Bronchial epithelial cell (primary cell): ENCODE results near the gene CD79A. TPM values are rescaled to one million over a fixed set of nuclear protein-coding genes. Genes with fewer than 3 reads are reported as not detected.

Experiments
- DNase-seq: peaks from one replicate; pipeline ENCODE4 v3.0.0-alpha.2; 2010; ENCODE audit warnings: low read depth
- FAIRE-seq: peaks from 2 replicates; lab custom pipeline; 2011; peaks lifted over from hg19 to GRCh38; lab: Jason Lieb, UNC
- H3K27me3 ChIP-seq: 2 replicates; pipeline ENCODE4 v1.5.1; 2011; ENCODE audit warnings: low read length; ENCODE audit not compliant: control insufficient read depth, insufficient read depth
- H3K36me3 ChIP-seq: 2 replicates; pipeline ENCODE4 v1.5.1; 2011; ENCODE audit warnings: low read length; ENCODE audit not compliant: control insufficient read depth, insufficient read depth
- H3K4me3 ChIP-seq: 2 replicates; pipeline ENCODE4 v1.5.1; 2011; ENCODE audit warnings: mild to moderate bottlenecking, low read depth, low read length, control low read depth
- total RNA-seq: library from RNA; depleted of rRNA; stranded (reverse); fragments of >200 nt; gene quantifications from 2 replicates; pipeline ENCODE4 v1.2.1, GENCODE V29; 2014
- TF ChIP-seq, protein P1 (sequence below): IDR thresholded peaks from 2 replicates; pipeline ENCODE4 v1.5.1; 2011; ENCODE audit warnings: mild to moderate bottlenecking, moderate library complexity, low read length, control low read depth, inconsistent platforms; ENCODE audit not compliant: insufficient read depth, severe bottlenecking

CD79A gene
- total RNA-seq, 1 donor from 2014 or later = not detected

DNA sequence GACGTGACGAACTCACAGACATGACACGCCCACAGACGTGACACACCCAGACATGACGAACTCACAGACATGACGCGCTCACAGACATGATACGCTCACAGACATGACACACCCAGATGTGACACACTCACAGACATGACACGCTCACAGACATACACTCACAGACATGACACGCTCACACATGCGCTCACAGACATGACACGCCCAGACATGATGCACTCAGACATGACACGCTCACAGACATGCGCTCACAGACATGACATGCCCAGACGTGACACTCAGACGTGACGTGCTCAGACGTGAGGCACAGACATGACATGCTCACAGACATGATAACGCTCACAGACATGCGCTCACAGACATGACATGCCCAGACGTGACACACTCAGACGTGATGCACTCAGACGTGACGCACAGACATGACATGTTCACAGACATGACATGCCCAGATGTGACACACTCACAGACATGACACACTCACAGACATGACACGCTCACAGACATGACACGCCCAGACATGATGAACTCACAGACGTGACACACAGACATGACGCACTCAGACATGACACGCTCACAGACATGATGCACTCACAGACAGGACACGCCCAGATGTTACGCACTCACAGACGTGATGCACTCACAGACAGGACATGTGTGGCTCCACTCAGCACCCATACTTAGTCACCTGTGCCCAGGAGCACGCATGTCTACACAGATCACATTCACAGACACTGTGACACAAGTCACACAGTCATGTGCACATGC lies 43.1 kb downstream of the CD79A start:
- Histone ChIP-seq H3K4me3 (no peak overlapping the region), H3K27me3 (peaks cover 47% of the 10 kb centered on the region), H3K36me3 (no peaks in the 10 kb centered on the region)
- TF ChIP-seq, protein P1, sequence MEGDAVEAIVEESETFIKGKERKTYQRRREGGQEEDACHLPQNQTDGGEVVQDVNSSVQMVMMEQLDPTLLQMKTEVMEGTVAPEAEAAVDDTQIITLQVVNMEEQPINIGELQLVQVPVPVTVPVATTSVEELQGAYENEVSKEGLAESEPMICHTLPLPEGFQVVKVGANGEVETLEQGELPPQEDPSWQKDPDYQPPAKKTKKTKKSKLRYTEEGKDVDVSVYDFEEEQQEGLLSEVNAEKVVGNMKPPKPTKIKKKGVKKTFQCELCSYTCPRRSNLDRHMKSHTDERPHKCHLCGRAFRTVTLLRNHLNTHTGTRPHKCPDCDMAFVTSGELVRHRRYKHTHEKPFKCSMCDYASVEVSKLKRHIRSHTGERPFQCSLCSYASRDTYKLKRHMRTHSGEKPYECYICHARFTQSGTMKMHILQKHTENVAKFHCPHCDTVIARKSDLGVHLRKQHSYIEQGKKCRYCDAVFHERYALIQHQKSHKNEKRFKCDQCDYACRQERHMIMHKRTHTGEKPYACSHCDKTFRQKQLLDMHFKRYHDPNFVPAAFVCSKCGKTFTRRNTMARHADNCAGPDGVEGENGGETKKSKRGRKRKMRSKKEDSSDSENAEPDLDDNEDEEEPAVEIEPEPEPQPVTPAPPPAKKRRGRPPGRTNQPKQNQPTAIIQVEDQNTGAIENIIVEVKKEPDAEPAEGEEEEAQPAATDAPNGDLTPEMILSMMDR = no peak
- peak; percentile 36 for DNase-seq
- FAIRE-seq = peak; percentile 99

DNA sequence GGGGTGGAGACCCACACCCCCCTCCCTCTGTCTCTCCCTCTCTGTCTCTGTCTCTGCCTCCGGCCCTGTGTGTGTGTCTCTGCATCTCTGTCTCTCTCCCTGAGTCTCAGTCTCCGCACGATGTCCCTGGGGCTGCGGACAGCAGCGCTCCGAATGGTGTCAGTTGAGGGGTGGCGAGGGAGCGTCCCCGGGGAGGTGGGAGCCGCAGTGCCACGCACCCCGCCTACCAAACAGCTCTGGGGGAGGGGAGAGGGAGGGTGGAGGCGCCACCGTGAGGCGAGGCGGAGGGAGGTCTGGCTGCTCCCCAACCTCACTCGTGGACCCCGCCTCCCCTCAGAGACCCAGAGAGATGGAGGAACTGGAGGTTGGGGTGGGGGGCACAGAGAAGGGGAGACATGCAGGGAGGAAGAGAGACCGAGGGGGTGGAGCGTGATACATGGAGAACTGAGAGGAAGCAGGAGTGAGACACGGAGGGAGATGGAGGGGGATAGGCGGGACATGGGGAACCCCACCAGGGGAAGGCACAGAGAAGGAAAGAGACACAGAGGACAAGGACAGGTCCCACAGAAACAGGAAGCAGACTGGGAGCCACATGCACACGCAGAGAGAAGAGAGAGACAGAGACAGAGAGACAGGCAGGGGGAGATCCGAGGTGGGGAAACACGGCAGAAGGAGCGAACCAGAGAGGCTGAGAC lies 44.0 kb downstream of the CD79A start:
- H3K4me3 ChIP-seq = no peak overlapping the region
- FAIRE-seq = no peak
- H3K36me3 ChIP-seq = no peaks in the 10 kb centered on the region
- H3K27me3 ChIP-seq = peaks cover 52% of the 10 kb centered on the region
- no peak for DNase-seq
- TF ChIP-seq, protein P1 = no peak

DNA sequence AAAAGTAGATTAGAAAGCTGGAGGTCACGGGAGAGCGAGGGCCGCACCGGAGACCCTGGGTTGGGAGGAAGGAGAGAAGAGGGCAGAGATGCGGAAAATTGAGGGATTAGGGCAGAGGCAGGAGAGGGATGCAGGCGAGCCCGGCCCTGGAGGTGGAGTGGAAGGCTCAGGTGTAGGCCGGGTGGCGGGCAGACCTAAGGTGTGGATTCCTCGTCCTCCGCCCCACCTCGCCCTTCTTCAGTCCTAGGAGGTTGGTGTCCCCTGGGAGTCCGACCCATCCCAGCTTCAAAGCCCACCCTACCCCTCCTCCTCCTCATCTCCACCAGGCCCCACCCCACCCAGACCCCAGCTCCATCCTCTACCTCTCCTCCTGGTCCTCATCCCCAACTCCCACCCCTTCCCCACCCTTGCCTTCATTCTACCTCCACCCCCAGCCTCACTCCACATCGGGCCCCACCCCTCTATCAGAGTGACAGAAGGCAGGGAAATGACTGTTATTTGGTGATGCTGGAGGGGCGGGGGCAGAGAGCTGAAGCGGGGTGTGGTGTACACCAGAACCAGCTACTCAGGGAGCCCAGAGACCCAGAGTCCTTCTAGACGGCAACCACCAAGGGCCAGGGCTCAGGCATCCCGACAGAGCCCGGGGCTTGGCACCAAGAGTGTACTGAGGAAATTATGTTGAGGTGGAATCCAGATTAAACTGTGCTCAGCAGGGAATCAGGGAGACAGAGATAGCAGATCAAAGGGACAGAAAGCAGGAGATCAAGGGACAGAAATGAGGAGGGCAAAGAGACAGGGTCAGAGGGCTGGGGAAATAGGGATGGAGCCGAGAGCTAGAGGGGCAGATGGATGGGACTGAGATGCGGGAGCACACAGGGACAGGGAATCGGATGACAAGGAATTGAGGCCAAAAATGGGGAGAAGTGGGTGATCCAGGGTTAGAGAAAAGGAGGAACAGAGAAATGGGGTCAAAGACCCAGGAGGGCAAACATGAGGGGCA lies 44.8 kb downstream of the CD79A start:
- TF ChIP-seq, protein P1 = no peak
- no peak for DNase-seq
- no peak for FAIRE-seq
- peaks cover 51% of the 10 kb centered on the region for H3K27me3 ChIP-seq
- no peak overlapping the region for H3K4me3 ChIP-seq
- no peaks in the 10 kb centered on the region for H3K36me3 ChIP-seq

DNA sequence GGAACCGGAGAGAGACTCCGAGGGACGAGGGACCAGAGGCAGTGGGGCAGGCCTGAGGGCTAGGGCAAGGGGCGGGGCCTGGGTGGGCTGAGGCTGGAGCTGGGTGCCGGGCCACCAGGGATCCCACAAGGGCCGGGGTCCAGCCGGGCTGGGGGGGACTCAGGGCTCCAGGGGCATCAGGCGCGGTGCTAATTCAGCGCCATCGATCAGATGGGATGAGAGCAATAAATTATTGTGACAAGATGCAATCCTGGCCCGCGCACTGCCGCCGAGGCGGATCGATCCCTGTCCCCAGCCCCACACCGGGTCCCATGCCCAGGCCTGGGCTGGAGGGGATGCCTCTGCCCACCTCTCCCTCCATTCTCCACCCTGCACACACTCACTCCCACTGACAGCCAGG lies 45.5 kb downstream of the CD79A start:
- no peak for FAIRE-seq
- TF ChIP-seq, protein P1 = no peak
- no peak overlapping the region for H3K4me3 ChIP-seq

DNA sequence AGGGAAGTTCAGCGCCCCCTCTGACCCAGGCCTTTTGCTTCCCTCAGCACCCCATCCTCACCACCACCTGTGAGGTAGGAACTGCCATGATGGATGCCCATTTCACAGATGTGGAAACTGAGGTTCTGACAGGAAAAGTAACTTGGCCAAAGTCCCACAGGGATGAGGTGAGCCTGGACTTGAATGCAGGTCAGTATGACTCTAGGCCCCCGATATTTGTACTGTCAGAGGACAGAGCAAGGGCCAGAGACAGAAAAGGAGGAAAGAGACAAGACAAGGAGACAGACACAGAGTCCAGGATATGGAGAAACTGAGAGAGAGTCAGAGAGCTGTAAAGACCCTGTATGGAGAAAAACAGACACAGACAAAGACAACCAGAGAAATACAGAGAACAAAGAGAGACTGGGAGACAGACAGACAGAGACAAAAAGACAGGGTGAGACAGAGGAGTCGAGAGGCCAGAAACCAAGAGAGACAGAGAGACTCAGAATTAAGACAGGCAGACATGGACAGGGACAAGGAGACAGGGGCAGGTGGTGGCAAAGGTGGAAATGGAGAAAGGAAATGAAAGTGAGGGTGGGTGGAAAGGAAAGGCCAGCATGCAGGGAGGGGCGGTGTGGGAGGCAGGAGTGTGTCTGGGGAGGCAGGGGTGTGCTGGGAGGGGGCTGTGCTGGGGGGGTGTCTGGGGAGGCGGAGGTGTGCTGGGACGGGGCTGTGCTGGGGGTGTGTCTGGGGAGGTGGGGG lies 46.1 kb downstream of the CD79A start:
- DNase-seq (no peak), FAIRE-seq (no peak)
- TF ChIP-seq, protein P1 = no peak
- Histone ChIP-seq H3K4me3 (no peak overlapping the region), H3K27me3 (peaks cover 55% of the 10 kb centered on the region), H3K36me3 (no peaks in the 10 kb centered on the region)

More for the DNA sequence above, 45.5 kb downstream of the CD79A start:
- Histone ChIP-seq H3K36me3 (no peaks in the 10 kb centered on the region), H3K27me3 (peaks cover 55% of the 10 kb centered on the region)
- no peak for DNase-seq
